ENCODE measurements around the gene PTPRF.
"Not testable (repeated sequence)": the region's sequence is repeated elsewhere in the genome, so short reads cannot be mapped to it uniquely, and the experiment has no call there.

PTPRF gene

DNA sequence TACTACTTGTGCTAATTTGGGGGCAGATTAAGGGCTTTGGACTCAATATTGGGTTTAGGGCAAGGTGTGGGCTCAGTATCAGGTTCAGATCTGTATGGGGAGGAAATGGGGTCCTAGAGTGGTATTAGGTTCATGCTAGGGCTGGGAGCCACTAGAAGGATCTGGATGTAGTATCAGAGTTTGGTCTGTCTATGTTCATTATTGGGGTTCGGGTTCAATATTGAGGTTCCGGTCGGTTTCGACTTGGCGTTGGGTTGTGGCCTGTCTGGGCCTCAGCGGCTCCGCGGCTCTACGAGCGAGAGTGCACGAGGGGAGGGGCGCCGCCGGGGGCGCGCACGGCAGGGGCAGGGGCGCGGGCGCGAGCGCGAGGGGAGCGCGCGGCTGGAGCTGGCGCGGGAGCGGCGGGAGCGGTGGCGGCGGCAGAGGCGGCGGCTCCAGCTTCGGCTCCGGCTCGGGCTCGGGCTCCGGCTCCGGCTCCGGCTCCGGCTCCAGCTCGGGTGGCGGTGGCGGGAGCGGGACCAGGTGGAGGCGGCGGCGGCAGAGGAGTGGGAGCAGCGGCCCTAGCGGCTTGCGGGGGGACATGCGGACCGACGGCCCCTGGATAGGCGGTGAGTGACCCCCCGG lies at the start of gene PTPRF:
Gene PTPRF (plus strand): TSS at position 401 of the 624 bp plus-strand sequence. CDS start 14,193 bp downstream, outside the sequence.
- no peak for DNase-seq (ENCODE audit: low read depth in 2 of 3, low spot score in 2 of 3)

- no peak for DNase-seq (ENCODE audit: low read depth in 2 of 3, low spot score in 2 of 3)
These were observed 49.2 kb upstream of the PTPRF start for GRCh38 chr1:43481491-43481890.

- no peak for DNase-seq (ENCODE audit: low read depth in 2 of 3, low spot score in 2 of 3)
These were observed 48.5 kb upstream of the PTPRF start for GRCh38 chr1:43482215-43482614.

DNA sequence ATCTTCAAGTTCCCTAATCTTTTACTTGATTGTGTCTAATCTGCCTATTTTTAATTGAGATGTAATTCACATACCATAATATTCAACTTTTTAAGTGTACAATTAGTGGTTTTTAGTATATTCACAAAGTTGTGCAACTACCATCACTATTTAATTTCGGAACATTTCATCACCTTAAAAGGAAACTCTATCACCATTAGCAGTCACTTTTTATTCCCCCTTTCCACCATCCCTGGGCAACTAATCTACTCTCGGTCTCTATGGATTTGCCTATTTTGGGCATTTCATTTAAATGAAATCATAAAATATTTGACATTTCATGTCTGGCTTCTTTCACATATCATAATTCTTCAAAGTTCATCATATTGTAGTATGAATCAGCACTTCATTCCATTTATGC lies 46.3 kb upstream of the PTPRF start:
- no peak for DNase-seq (ENCODE audit: low read depth in 2 of 3, low spot score in 2 of 3)

- DNase-seq (ENCODE audit: low read depth in 2 of 3, low spot score in 2 of 3), result no peak
These were observed 42.5 kb upstream of the PTPRF start for GRCh38 chr1:43488165-43488564.

- DNase-seq (ENCODE audit: low read depth in 2 of 3, low spot score in 2 of 3), result no peak
These were observed 39.6 kb upstream of the PTPRF start for GRCh38 chr1:43491061-43491460.

- no peak for DNase-seq (ENCODE audit: low read depth in 2 of 3, low spot score in 2 of 3)
These were observed 37.9 kb upstream of the PTPRF start for GRCh38 chr1:43492826-43493225.

- no peak for DNase-seq (ENCODE audit: low read depth in 2 of 3, low spot score in 2 of 3)
These were observed 36.8 kb upstream of the PTPRF start for GRCh38 chr1:43493661-43494450.

DNA sequence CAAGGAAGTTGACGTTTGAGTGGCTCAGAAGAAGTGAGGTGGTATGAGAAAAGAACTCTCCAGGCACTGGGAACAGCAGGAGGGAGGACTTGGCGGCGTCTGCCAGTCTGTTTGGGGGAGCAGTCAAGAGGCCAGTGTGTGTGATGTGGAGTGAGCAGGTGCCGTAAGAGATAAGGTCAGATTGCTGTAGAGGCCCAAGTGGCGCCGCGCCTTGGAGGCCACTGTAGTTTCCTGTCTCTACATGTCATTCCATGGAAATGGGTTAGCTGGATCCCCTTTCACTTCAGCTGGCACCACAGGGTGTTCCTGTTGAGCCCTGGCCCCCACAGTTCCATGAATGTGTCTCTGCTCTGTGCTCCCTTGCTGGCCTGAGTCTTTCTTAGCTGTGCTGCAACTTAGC lies 35.5 kb upstream of the PTPRF start:
- DNase-seq (ENCODE audit: low read depth in 2 of 3, low spot score in 2 of 3), result no peak

GRCh38 chr1:43499898-43500297 lies 30.8 kb upstream of the PTPRF start:
- DNase-seq (ENCODE audit: low read depth in 2 of 3, low spot score in 2 of 3), result no peak

- not testable (repeated sequence) for DNase-seq (ENCODE audit: low read depth in 2 of 3, low spot score in 2 of 3)
These were observed 28.9 kb upstream of the PTPRF start for GRCh38 chr1:43501806-43502205.

DNA sequence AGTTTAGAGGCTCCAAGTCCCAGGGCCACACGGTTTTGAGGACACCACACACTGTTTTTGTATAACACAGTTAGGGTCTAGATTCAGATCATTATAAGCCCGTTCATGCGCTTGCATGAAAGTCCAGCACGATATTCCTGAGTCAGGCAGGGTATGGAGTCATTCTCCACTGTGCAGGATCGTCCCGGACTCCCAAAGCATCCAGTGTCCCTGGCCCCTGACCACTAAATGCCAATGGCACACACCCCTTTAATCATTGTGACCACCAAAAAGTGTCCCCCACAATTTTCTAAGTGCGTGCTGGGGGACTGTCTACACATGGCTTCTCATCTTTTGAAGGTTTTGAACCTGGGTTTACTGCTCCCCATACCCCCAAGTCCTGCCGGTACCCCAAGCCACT lies 27.1 kb upstream of the PTPRF start:
- DNase-seq (ENCODE audit: low read depth in 2 of 3, low spot score in 2 of 3), result no peak

GRCh38 chr1:43505077-43505780 lies 25.5 kb upstream of the PTPRF start:
- no peak for DNase-seq (ENCODE audit: low read depth in 2 of 3, low spot score in 2 of 3)

DNA sequence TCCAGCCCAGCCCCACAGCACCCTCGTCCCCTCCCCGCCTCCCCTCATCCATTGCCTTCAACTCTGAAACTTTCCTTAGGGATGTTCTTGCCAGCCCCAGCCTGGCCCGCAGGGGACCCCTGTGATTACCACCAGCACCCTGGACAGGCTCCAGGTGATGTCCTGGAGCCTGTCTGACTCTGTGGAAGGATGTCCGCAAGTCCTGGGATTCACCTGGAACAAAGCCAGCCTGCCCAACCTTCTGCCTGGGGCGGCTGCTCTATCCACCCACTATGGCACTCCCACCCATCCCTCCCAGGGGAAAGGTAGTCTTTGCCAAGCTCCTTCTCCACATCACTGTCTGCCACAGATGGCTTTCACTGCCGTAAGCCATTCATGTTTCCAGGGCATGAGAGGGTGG lies 24.4 kb upstream of the PTPRF start:
- DNase-seq (ENCODE audit: low read depth in 2 of 3, low spot score in 2 of 3), result no peak

GRCh38 chr1:43507296-43508295 lies 23.1 kb upstream of the PTPRF start:
- DNase-seq (ENCODE audit: low read depth in 2 of 3, low spot score in 2 of 3), result no peak

GRCh38 chr1:43509007-43509739 lies 21.5 kb upstream of the PTPRF start:
- no peak for DNase-seq (ENCODE audit: low read depth in 2 of 3, low spot score in 2 of 3)

GRCh38 chr1:43509740-43510375 lies 20.8 kb upstream of the PTPRF start:
- DNase-seq (ENCODE audit: low read depth in 2 of 3, low spot score in 2 of 3), result no peak

GRCh38 chr1:43510621-43511020 lies 20.1 kb upstream of the PTPRF start:
- DNase-seq (ENCODE audit: low read depth in 2 of 3, low spot score in 2 of 3), result no peak

- no peak for DNase-seq (ENCODE audit: low read depth in 2 of 3, low spot score in 2 of 3)
These were observed 19.3 kb upstream of the PTPRF start for GRCh38 chr1:43511394-43511793.

- no peak for DNase-seq (ENCODE audit: low read depth in 2 of 3, low spot score in 2 of 3)
These were observed 18.6 kb upstream of the PTPRF start for GRCh38 chr1:43512133-43512532.
